Loucy (cell line): Measurements from ENCODE around the gene POLR1H.

Experiments used
- CTCF ChIP-seq: fragments of 200-600 bp; sonication (generic); conservative IDR thresholded peaks from 2 replicates; pipeline ENCODE4 v1.5.1; 2014; ENCODE audit warnings: mild to moderate bottlenecking, antibody characterized with exemption, low read length
- EZH2phosphoT487 ChIP-seq: fragments of 200-600 bp; IDR thresholded peaks from 2 replicates; pipeline ENCODE4 v1.6.1; 2018; ENCODE audit warnings: antibody characterized with exemption, mild to moderate bottlenecking, moderate library complexity, borderline replicate concordance

GRCh38 chr6:30044630-30045029 lies 16.4 kb upstream of the POLR1H start:
- TF ChIP-seq CTCF: no peak
- TF ChIP-seq EZH2phosphoT487: no peak
